NT2/D1 (cell line): ENCODE data around the gene ZNF689.

Experiments
- SUZ12 ChIP-seq: IDR thresholded peaks from 2 replicates; pipeline ENCODE4 v1.6.1; 2011; ENCODE audit not compliant: insufficient read length, insufficient read depth; ENCODE audit errors: extremely low read depth
- YY1 ChIP-seq: IDR thresholded peaks from 2 replicates; pipeline ENCODE4 v1.6.1; 2011; ENCODE audit not compliant: insufficient read length, insufficient read depth
- ZNF274 ChIP-seq: IDR thresholded peaks from 2 replicates; pipeline ENCODE4 v1.6.1; 2011; ENCODE audit warnings: mild to moderate bottlenecking, low read depth, low read length

GRCh38 chr16:30615358-30616091 is 5.3 kb upstream of the ZNF689 start:
- TF ChIP-seq SUZ12 (no peak), YY1 (no peak), ZNF274 (no peak)
